HG03469 (cell line): ENCODE data around the gene PRKG1.
"Not testable (repeated sequence)": the region's sequence is repeated elsewhere in the genome, so short reads cannot be mapped to it uniquely, and the experiment has no call there.

Source experiments
- ATAC-seq: cut with Tn5 transposase; IDR thresholded peaks from one replicate; pipeline ENCODE4 v1.9.1; 2021; ENCODE audit warnings: mild to moderate bottlenecking, moderate library complexity, moderate number of reproducible peaks; ENCODE audit not compliant: unreplicated experiment

Gene PRKG1

DNA sequence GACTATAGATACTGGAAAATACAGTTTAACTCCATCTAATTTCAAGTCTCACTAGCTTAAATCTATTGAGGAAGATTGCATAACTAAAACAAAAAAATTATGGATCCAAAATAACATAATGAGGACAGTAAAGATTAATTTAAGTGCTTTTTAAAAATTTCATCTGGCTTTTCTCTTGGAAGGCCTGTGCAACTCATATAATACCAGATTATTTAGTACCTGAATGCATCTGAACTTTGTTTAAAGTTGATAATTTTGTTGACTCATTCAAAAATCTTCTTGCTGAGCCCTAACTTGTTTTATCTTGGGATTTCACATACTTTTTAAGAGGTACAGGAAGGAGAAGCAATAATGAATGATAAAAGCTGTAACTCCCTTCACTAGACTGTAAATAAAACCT is 478.6 kb downstream of the PRKG1 start:
- no peak for ATAC-seq

DNA sequence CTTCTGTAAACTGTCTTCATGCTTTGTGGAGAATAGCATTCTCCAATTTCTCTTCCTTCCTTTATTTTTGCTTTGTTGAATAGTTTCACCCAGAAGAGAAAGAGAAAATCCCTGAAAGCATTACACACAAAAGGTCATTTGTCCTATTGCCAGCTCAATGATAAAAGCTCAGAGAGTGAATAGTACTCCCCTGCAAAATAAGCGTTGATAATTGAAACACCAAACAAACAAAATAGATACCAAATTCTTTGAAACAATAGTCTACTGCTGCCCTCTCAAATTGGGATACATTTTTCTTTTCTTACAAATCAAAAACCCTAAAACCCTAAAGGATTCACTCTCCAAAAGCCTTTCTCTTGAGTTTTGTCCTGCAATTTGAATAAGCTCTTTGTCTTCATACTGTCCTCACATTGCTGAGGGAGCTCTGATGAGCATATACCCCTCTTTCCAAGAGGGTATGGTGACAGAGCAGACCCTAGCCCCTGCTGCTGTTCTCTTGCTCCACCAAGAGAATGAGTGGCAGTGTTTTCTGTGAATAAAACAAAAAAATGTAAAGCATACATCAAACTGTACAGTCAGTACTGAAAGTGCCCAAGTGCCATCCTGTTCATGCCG is 490.7 kb downstream of the PRKG1 start:
- no peak for ATAC-seq

DNA sequence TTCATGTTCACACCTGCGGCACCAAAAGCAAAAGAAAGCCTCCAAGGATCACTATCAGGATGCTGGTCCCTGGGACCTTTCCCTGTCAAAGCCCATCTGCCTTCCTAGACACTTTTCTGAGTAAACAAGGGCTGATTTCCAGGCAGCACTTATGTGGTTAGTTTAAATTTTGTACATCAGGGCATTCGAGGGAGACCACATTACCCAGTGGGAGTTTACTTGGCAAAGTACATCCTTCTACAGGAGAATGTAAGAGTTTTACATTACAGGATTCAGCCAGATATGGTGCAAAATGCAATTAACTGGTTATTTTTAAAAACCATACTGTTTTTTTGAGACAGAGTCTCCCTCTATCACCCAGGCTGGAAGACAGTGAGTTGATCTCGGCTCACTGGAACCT is 493.0 kb downstream of the PRKG1 start:
- no peak for ATAC-seq

DNA sequence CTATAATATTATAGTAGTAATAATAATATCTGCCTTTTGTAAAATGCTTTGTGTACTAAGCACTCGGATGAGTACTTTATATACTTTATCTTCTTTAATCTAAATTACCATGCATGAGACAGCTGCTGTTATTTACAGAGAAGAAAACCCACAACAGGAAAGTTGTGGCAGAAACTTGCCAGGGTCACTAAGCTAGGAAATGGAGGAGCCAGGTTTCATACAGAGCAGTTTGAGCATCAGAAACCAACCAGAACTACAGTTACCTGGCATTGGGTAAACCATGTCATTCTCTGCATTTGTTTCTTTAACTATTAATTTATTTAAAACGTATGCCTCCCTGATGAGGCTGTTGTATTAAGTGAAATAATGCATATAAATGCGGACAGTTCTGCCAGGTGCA is 495.2 kb downstream of the PRKG1 start:
- ATAC-seq = no peak

DNA sequence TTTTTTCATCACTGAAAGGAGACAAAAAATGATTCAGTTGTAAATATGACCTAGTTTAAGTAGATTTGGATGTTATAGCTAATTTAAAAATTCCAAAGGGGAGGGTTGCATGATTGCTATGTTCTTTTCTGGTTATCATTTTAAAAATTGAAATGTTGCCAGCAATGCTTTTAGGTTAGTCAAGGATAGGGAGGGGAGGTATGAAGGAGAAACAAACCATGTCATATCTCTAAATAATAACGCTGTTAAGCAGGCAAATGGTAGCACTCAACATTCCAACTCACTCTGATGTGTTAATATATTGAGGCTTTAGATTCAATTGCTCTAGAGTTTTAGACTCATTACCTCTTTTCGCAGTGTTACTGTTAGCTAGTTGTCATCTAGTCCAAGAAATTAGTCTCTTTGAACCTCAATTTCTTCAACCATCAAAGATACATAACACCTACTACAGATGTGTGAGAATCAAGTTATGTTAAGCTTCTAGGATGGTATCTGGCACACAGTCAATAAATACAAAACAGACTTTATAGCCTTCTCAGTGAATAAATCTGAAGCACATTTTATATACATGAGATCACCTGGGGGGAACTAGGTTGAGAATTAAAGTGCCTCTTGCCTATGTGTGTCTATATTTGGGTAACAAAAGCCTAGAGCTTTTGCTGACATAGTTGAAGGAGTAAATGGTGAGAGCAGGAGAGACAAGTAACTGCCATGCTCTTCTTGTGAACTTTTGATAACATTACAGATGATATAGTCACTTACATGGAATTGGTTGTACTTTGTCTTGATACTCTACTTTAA is 500.2 kb downstream of the PRKG1 start:
- ATAC-seq = no peak

DNA sequence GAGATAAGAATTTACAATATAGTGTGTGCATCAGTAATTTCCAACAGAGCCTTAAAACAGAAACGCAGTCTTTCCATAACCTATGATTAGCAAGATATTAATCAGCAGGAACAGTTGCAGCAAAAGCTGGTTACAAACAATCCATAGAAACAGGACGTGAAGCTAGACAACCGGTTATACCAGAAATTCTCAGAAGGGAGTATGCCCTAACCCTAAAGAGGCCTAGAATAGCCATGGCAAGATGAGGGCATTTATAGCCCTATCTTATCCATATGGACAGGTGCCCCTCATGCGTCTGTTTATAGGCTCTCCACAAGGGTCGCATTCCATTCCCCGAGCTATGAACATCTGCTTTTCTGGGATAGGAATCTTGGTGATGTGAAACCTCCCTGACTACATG is 506.9 kb downstream of the PRKG1 start:
- ATAC-seq = not testable (repeated sequence)

DNA sequence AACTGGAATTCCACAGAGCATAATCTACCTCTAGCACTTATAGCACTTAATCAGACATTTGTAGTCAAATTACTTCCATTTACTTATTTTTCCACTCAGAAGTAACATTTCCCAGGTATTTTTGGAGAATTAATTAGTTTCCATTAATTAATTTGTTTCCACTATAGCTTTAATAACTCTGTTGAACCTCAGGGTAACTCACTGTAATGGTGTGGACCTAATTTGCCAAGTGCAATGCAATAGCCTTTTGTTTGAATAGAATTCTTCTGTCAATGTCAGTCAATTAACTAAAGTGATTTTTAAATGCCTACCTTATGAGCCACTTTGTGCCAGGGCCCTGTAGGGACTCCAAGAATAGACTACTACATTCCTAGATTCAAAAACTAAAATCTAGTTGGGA is 509.7 kb downstream of the PRKG1 start:
- ATAC-seq = no peak

DNA sequence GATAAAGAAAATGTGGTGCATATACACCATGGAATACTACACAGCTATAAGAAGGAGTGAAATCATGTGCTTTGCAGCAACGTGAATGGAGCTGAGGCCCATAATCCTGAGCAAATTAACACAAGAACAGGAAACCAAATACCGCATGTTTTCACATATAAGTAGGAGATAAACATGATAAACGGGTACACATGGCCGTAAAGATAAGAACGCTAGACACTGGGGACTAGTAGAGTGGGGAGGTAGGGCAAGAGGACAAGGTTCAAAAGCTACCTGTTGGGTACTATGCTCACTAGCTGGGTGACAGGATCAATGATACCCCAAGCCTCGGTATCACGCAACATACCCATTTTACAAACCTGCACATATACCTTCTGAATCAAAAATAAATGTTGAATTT is 511.5 kb downstream of the PRKG1 start:
- no peak for ATAC-seq

DNA sequence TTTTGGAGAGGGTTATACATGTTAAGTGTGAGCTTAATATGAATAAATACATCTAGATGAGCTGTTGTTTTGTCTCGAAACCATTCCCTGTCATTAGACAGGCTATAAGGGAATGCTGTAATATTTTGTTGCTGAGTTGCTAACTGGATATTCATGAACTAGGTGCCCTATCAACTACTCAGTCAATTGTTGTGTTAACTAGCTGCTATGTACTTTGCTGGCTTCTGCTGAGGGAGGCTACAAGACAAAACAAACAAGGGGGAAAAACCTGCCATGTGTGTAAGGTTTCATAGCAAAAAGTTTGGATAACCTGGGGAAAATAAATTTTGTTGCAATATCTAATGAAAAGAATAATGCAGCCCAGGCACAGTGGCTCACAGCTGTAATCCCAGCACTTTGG is 514.7 kb downstream of the PRKG1 start:
- no peak for ATAC-seq

DNA sequence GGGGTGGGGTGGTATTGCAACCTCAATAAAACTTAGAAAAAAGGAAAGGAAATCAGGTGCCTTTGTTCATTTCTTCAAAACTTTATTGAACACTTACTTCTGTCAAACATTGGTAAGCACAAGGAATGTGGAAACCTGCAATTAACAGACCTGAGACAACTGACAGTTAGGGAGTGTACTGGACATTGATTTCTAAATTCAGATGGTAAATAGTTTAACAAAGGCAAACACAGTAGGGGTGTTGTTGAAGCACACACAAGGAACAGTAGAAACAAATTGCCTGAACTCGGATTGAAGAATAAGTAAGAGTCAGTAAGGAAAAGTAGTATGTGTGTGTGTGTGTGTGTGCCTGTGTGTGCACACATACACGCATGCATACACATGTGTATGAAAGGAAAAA is 516.5 kb downstream of the PRKG1 start:
- ATAC-seq = no peak

DNA sequence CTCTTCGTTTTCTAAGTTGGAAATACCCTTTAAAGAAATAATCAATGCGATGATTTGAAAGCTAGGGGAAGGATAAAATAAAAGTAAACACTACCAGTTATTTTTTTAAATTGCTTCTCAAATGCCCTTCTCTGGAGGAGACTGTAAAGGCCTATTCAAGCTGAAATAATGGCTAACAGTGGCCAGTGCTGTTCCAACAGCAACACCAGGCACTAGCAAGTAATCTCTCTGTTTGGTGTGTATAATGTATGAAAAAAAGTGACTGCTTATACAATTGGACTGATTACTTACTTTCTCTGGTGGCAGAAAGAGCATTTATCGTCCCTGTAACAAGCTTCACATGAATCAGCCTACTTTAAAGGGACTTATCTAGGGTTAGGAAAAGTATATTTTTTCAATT is 522.4 kb downstream of the PRKG1 start:
- ATAC-seq = no peak

DNA sequence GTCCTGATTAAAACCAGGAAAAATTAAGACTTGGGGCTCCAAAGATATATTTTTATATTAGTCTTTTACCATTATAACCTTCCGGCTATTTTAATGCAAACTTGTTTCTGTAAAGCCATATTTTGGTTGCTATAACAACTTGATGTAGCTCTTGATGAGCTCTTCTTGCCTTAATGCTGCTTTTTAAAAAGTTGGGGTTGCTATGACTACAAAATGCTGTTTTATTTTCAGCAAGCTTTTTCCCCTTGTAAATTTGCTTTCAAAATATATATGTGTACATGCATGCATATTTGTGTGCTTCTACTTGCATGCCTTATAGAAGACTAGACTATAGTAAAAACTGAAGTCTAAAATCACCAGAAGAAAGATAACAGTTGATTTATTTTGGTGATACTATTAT is 525.4 kb downstream of the PRKG1 start:
- no peak for ATAC-seq

DNA sequence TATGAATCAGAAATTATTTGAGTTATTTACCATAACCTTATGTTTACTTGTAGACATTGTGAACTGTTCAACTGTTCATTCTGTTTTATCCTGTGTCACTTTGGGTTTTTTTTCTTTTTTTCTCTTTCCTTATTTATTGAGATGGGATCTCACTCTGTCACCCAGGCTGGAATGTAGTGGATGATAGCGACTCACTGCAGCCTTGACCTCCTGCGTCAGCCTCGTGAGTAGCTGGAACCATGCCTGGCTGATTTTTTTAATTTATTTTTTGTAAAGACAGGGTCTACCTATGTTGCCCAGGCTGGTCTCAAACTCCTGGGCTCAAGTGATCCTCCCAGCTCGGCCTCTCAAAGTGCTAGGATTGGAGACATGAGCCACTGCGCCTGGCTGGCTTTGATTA is 528.0 kb downstream of the PRKG1 start:
- no peak for ATAC-seq

DNA sequence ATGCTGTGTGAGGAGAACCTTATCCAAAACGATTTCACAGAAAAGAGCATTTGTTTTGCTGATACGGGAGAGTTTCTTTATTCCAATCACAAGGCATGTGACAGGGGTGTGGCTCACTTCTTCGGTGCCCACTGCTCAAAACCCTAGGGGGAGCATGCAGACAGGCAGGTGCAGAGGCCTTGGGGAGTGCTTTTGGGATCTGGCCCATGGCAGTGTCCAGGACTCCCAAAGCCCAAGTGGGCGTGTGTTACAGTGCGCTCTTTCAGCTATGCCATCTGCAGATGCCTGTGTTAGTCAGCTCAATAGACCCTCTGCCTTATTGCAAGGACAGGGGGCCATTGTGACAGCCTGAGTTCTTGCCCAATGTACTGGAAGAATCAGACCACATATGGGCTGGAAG is 530.3 kb downstream of the PRKG1 start:
- no peak for ATAC-seq

DNA sequence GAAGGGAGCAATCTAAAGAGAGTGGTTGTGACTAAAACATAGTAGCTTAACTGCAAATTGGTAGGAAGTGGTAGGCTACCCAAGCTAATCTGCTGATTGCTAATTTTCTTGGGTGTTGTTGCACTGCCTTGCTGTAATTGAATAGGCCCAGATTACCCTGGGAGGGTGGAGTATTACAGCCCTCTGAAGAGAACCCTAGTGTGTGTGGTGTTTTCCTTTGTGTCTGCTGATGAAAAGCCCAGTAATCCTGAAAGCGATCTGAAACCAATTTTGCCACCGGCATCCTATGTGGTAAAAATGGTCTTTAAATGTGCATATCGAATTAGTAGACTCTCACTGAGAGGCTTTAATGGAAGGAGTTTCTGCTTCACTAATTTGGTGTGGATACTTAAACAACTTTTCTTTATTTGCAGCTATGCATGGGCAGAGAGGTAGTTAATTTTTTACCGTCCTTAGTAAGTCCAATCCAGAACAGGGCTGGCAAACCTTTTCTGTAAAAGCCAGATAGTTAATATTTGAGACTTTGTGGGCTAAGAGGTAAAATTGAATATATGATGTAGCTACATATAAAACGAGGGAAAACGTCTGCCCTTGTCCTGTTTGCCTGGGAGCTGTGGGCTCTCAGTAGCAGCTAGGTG is 532.7 kb downstream of the PRKG1 start:
- no peak for ATAC-seq

DNA sequence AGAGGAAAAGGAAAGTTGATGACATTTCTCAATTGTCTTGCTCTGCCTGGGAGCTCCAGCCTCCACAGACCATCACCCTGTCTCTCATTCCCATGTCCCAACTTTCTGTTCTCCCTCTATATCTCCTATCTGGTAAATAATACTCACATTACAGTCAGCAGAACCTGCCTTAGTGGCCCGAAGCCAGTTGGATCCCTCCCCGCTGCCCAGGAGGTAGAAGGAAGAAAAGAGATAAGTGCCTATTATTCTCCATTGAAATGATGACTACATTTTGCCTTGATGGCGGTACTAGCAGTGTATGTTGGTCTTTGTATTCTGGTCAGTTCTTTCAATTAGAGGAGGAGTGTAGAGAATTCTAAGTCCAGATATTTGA is 533.2 kb downstream of the PRKG1 start:
- no peak for ATAC-seq

DNA sequence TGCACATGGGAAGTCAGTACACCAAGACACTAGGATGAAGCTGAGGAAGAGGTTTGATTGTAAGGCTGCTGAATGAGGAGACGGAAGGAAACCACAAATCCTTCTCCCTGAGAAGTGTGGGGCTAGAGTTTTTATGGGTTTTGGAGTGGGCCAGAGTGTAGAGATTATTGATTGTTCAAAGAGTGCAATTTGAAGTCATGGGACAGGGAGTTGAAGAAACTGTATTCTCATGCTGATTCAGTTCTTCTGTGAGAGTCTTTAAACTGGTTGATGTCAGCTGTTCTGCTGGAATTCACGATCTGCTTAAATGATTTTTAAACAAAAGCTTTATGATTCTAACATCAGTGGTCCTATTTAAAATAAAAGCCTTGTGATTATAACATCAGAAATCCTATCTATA is 533.9 kb downstream of the PRKG1 start:
- ATAC-seq = no peak

DNA sequence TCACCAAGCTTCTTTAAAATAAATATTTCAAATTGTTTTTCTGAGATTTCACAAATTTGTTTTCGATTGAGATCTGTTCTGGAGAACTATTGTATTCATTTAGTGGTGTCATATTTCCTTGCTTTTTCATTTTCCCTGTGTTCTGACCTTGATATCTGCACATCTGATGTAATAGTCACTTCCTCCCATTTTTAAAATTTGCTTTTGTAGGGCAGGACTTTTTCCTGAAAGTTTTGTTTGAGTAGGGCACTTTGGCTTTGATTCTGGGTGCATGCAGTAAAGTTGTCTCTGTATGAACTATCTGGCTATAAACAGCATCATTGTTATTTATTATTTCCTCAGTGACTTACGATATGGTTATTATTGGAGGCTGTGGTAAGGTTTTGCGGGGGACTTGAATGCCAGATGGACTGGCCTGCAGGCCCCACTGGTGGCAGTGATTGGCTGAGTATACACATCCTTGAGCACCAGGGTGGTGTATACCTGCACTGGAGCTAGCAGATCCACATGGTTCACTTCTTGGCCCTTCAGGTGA is 541.5 kb downstream of the PRKG1 start:
- ATAC-seq = no peak

DNA sequence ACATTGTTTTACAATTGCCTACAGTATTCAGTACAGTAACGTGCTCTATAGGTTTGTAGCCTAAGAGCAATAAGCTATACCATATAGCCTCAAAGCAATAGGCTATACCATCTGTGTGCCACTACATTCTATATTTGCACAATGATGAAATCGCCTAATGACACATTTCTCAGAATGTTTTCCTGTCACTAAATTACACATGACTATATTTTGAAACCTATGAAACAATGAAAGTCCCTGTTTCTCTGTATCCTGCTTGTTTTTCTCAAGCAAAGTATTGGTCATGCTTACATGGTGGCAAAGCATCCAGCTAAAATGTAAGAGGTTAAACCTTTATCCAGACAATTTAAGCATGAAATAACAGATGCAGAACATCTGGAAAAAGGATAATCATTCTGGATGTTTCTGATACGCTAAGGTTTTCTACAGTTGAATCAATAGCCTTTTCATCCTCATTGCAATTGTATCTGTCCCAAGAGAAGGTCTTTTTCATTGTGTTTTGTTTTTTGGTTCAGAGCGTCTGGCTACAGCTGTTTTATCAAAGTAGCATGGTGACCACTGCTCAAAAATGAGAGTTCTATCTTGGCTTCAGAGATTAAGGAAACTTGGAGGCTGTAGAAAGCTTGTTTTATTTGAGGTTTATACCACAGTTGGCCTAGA is 543.4 kb downstream of the PRKG1 start:
- no peak for ATAC-seq

DNA sequence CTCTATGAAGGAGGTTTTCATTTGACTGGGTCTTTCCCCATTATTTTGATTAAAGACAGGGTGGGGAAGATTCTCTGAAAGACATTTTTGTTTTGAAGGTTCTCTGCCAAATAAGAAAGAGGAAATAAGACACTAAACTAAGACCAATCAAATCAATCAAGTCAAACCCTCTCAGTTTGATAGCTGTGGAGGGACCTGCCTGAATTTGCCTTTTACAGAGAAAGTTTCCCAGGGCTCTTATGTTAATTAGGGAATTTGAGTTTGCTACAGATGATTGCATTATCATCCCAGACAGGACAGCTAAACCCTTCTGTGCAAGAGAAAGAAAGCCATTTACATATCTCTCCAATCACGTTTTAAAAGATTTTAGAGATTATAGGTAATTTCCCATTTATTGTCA is 545.1 kb downstream of the PRKG1 start:
- ATAC-seq = no peak

DNA sequence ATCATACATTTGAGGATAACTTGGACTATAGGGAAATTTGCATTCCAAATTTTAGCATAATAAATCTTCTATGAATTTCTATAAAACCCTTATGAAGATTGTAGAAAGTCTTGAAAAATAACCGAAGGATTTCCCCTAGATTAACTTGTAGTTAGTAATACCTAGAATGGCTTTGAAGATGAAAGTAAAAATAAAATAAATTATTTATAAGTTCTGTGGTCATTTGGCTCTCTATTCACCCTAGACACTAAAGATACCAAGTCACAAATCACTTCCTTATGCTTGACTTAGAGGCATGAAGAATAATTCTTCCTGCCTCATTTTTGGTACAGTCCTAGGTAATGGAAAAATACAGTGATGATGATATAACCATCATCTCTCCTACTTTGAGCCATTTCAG is 545.8 kb downstream of the PRKG1 start:
- peak; percentile 63 for ATAC-seq

DNA sequence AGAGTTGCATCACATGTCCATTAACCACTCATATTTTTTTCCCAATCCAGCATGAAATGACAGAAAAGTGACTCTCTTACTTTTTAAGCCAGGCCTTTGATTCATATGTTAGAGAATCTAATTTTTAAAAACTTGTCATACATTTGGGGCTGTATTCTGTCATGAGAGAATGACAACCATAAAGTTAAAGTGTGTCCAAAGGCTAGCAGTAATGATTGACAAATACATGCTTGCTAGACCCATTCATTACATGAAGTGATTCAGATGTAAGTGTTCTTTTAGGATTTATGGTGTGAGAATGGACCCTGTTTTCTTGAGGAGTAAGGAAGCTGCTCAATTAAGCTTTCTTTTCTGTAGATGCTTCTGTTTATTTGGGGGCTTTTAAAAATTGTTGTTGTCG is 549.7 kb downstream of the PRKG1 start:
- ATAC-seq = no peak
